Measurements from ENCODE around the gene ALDH7A1.

DNA sequence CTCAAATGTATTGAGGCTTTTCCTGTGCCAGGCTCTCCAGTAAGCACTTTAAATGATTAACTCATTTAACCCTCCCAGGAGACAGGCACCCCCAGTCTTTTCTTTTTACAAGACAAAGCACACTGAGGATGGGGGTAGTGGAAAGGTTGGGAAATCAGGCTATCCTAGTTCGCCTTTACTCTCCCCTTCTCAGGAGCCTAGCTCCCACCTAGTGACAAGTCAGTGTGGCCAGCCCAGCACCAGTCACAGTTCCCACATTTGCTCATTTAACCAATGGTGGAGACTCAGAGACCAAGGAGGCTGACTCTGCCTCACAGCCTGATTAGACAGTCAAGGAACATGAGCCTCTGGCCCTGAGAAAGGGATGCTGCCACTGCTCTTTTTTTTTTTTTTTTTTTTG is 3.5 kb downstream of the ALDH7A1 start:
- TF ChIP-seq EZH2phosphoT487 (IDR thresholded peaks at IDR 0.05; ENCODE audit: borderline replicate concordance, low read length): no peak
- no peak for TF ChIP-seq CTCF (IDR thresholded peaks at IDR 0.05; ENCODE audit: low read depth, low read length, poor library complexity, severe bottlenecking)
